Neural cell (in vitro differentiated cells): ENCODE data around the gene CAPN13. TPM values are rescaled to one million over a fixed set of nuclear protein-coding genes. Genes with fewer than 3 reads are reported as not detected.
A peak's percentile ranks its signal among the peaks of the same experiment; 100 is the strongest.

Experiments
- H2AFZ ChIP-seq: fragments of 200-600, 300-800 bp; sonication (generic), shearing (Covaris generic); 2 replicates; pipeline ENCODE4 v1.6.0; 2014; ENCODE audit warnings: low read depth, mild to moderate bottlenecking, antibody characterized with exemption, low read length, moderate library complexity
- H3F3A ChIP-seq: fragments of 200-600 bp; shearing (Covaris generic); 2 replicates; pipeline ENCODE4 v1.6.1; 2016; ENCODE audit warnings: mild to moderate bottlenecking, moderate library complexity, mixed read lengths, antibody characterized with exemption, low read length; ENCODE audit not compliant: insufficient read depth, poor library complexity, severe bottlenecking
- H3K27ac ChIP-seq: fragments of 200-600, 300-800 bp; sonication (generic), shearing (Covaris generic); 2 replicates; pipeline ENCODE4 v1.5.1; 2014; ENCODE audit warnings: mild to moderate bottlenecking, low read length, moderate library complexity
- H3K27me3 ChIP-seq: fragments of 300-800, 200-600 bp; sonication (generic), shearing (Covaris generic); 2 replicates; pipeline ENCODE4 v1.6.0; 2014; ENCODE audit warnings: mild to moderate bottlenecking, low read depth, low read length, moderate library complexity; ENCODE audit not compliant: insufficient read depth
- H3K36me3 ChIP-seq: fragments of 300-800, 200-600 bp; sonication (generic), shearing (Covaris generic); 2 replicates; pipeline ENCODE4 v1.5.1; 2014; ENCODE audit warnings: mild to moderate bottlenecking, antibody characterized with exemption, low read length, moderate library complexity; ENCODE audit not compliant: insufficient read depth
- H3K4me2 ChIP-seq: fragments of 300-800, 200-600 bp; sonication (generic), shearing (Covaris generic); 2 replicates; pipeline ENCODE4 v1.6.0; 2014; ENCODE audit warnings: mild to moderate bottlenecking, low read length
- H3K4me3 ChIP-seq: fragments of 300-800, 200-600 bp; sonication (generic), shearing (Covaris generic); 2 replicates; pipeline ENCODE4 v1.5.1; 2014; ENCODE audit warnings: mild to moderate bottlenecking, low read length, moderate library complexity
- H3K79me2 ChIP-seq: fragments of 200-600 bp; shearing (Covaris generic); replicated peaks from 2 replicates; pipeline ENCODE4 v1.6.0; 2014; ENCODE audit warnings: mild to moderate bottlenecking, low read length, moderate library complexity; ENCODE audit not compliant: insufficient read depth
- H3K9ac ChIP-seq: fragments of 300-800, 200-600 bp; sonication (generic), shearing (Covaris generic); 2 replicates; pipeline ENCODE4 v1.6.1; 2016; ENCODE audit warnings: mild to moderate bottlenecking, low read length, mixed read lengths
- H3K9me2 ChIP-seq: fragments of 200-600 bp; shearing (Covaris generic); 2 replicates; pipeline ENCODE4 v1.6.1; 2016; ENCODE audit warnings: mild to moderate bottlenecking, low read length, mixed read lengths; ENCODE audit not compliant: insufficient read depth
- H3K9me3 ChIP-seq: fragments of 200-600, 300-800 bp; sonication (generic), shearing (Covaris generic); 2 replicates; pipeline ENCODE4 v1.6.1; 2016; ENCODE audit warnings: mild to moderate bottlenecking, mixed run types, low read length, moderate library complexity, mixed read lengths
- H4K20me1 ChIP-seq: fragments of 200-600 bp; shearing (Covaris generic); 2 replicates; pipeline ENCODE4 v1.6.1; 2016; ENCODE audit warnings: mild to moderate bottlenecking, mixed run types; ENCODE audit not compliant: insufficient read depth
- CTCF ChIP-seq: fragments of 450-650 bp; IDR thresholded peaks from 2 replicates; pipeline ENCODE4 v1.5.1; 2014; ENCODE audit warnings: antibody characterized with exemption, mild to moderate bottlenecking, moderate library complexity; ENCODE audit not compliant: poor library complexity, severe bottlenecking
- EP300 ChIP-seq: fragments of 450-650 bp; conservative IDR thresholded peaks from 2 replicates; pipeline ENCODE4 v1.6.1; 2014; ENCODE audit warnings: antibody characterized with exemption, mild to moderate bottlenecking, moderate library complexity; ENCODE audit not compliant: poor library complexity, severe bottlenecking
- EZH2 ChIP-seq: fragments of 200-600, 300-800 bp; shearing (Covaris generic), sonication (generic); IDR thresholded peaks from 2 replicates; pipeline ENCODE4 v1.6.1; 2014; ENCODE audit warnings: antibody characterized with exemption, low read length, borderline replicate concordance, mild to moderate bottlenecking; ENCODE audit not compliant: insufficient read depth, poor library complexity, severe bottlenecking
- MXI1 ChIP-seq: fragments of 450-650 bp; conservative IDR thresholded peaks from 2 replicates; pipeline ENCODE4 v1.6.1; 2014; ENCODE audit warnings: antibody characterized with exemption, mild to moderate bottlenecking; ENCODE audit not compliant: poor library complexity, severe bottlenecking
- POLR2AphosphoS5 ChIP-seq: IDR thresholded peaks from 2 replicates; pipeline ENCODE4 v1.6.1; 2012
- RAD21 ChIP-seq: fragments of 450-650 bp; conservative IDR thresholded peaks from 2 replicates; pipeline ENCODE4 v1.6.1; 2014; ENCODE audit warnings: antibody characterized with exemption, mild to moderate bottlenecking, moderate library complexity
- REST ChIP-seq: IDR thresholded peaks from 2 replicates; pipeline ENCODE4 v1.6.1; 2012; ENCODE audit warnings: borderline replicate concordance
- SMC3 ChIP-seq: fragments of 450-650 bp; conservative IDR thresholded peaks from 2 replicates; pipeline ENCODE4 v1.6.1; 2014; ENCODE audit warnings: antibody characterized with exemption, mild to moderate bottlenecking, moderate library complexity; ENCODE audit not compliant: poor library complexity
- TAF1 ChIP-seq: IDR thresholded peaks from 2 replicates; pipeline ENCODE4 v1.6.1; 2012; ENCODE audit warnings: low read depth
- polyA plus RNA-seq: library from polyadenylated mRNA; depleted of rRNA; stranded (reverse); fragments of >200 nt; gene quantifications from 2 replicates; pipeline ENCODE4 v1.2.3, GENCODE V29; 2014

The CAPN13 gene
- polyA plus RNA-seq, 1 donor from 2014 or later, result not detected

GRCh38 chr2:30677861-30678385, 129.3 kb downstream of the CAPN13 start:
- Histone ChIP-seq H2AFZ (no peak overlapping the region), H3K9ac (no peak overlapping the region)

GRCh38 chr2:30677231-30677630, 130.0 kb downstream of the CAPN13 start:
- no peak overlapping the region for H2AFZ ChIP-seq
- H3K9ac ChIP-seq, result no peak overlapping the region
- H3K9me2 ChIP-seq, result no peaks in the 10 kb centered on the region
- H3K27me3 ChIP-seq, result no peaks in the 10 kb centered on the region
- H3K36me3 ChIP-seq, result no peaks in the 10 kb centered on the region
- no peak for TF ChIP-seq EP300
- TF ChIP-seq SMC3, result no peak
- TF ChIP-seq RAD21, result no peak
- TF ChIP-seq POLR2AphosphoS5, result no peak
- no peak for TF ChIP-seq CTCF
- no peak for TF ChIP-seq TAF1
- no peak for TF ChIP-seq REST
- TF ChIP-seq MXI1, result no peak
- TF ChIP-seq EZH2, result no peak
- no peaks in the 10 kb centered on the region for H3K9me3 ChIP-seq
- no peaks in the 10 kb centered on the region for H3K79me2 ChIP-seq
- peaks cover 2% of the 10 kb centered on the region for H3F3A ChIP-seq
- no peak overlapping the region for H3K4me2 ChIP-seq
- no peak overlapping the region for H3K4me3 ChIP-seq
- H4K20me1 ChIP-seq, result no peaks in the 10 kb centered on the region
- no peak overlapping the region for H3K27ac ChIP-seq

More at GRCh38 chr2:30677861-30678385, 129.3 kb downstream of the CAPN13 start:
- no peaks in the 10 kb centered on the region for H3K79me2 ChIP-seq
- no peaks in the 10 kb centered on the region for H3K36me3 ChIP-seq
- TF ChIP-seq POLR2AphosphoS5 (no peak), SMC3 (no peak)
- no peaks in the 10 kb centered on the region for H3K9me2 ChIP-seq
- H3K9me3 ChIP-seq, result no peaks in the 10 kb centered on the region
- peaks cover 2% of the 10 kb centered on the region for H3F3A ChIP-seq
- peak overlapping the region; percentile 100 for H3K27ac ChIP-seq
- H4K20me1 ChIP-seq, result no peaks in the 10 kb centered on the region
- H3K27me3 ChIP-seq, result no peaks in the 10 kb centered on the region
- no peak overlapping the region for H3K4me2 ChIP-seq
- no peak overlapping the region for H3K4me3 ChIP-seq
